Trophoblast cell (in vitro differentiated cells and primary cell): ENCODE data around the gene CD58.

Experiments used
- DNase-seq, 2 donors: peaks; one replicate each; pipeline ENCODE4 v3.0.0-alpha.2; 2016
- H2AFZ ChIP-seq: 2 replicates; pipeline ENCODE4 v1.6.1; 2013; ENCODE audit warnings: low read length, moderate library complexity, mild to moderate bottlenecking; ENCODE audit not compliant: insufficient read depth, poor library complexity
- H2AK5ac ChIP-seq: 2 replicates; pipeline ENCODE4 v1.6.1; 2013; ENCODE audit warnings: mild to moderate bottlenecking, low read length
- H2BK120ac ChIP-seq: 2 replicates; pipeline ENCODE4 v1.6.1; 2013; ENCODE audit warnings: low read length, mild to moderate bottlenecking, moderate library complexity; ENCODE audit not compliant: insufficient read depth, poor library complexity
- H2BK12ac ChIP-seq: 2 replicates; pipeline ENCODE4 v1.6.1; 2013; ENCODE audit warnings: mild to moderate bottlenecking, low read length, moderate library complexity
- H2BK5ac ChIP-seq: 2 replicates; pipeline ENCODE4 v1.6.1; 2013; ENCODE audit warnings: low read length, low read depth, moderate library complexity, mild to moderate bottlenecking; ENCODE audit not compliant: poor library complexity
- H3K14ac ChIP-seq: 2 replicates; pipeline ENCODE4 v1.6.1; 2013; ENCODE audit warnings: mild to moderate bottlenecking, low read length
- H3K18ac ChIP-seq: 2 replicates; pipeline ENCODE4 v1.6.1; 2013; ENCODE audit warnings: mild to moderate bottlenecking, low read length
- H3K23ac ChIP-seq: 2 replicates; pipeline ENCODE4 v1.6.1; 2013; ENCODE audit warnings: low read length
- H3K27ac ChIP-seq: 2 replicates; pipeline ENCODE4 v1.5.1; 2013; ENCODE audit warnings: low read depth, mild to moderate bottlenecking, inconsistent platforms, low read length, moderate library complexity
- H3K27me3 ChIP-seq: 2 replicates; pipeline ENCODE4 v1.6.1; 2013; ENCODE audit warnings: inconsistent platforms, mild to moderate bottlenecking, low read length, moderate library complexity; ENCODE audit not compliant: insufficient read depth
- H3K36me3 ChIP-seq, 2 experiments: 1 replicate in 1 of 2; 2 replicates in 1 of 2; pipeline ENCODE4 v1.6.1; 2013; ENCODE audit warnings: low read length in 2 of 2, mild to moderate bottlenecking in 2 of 2, moderate library complexity in 1 of 2; ENCODE audit not compliant: insufficient read depth in 2 of 2, control insufficient read depth in 1 of 2
- H3K4ac ChIP-seq: 2 replicates; pipeline ENCODE4 v1.6.1; 2013; ENCODE audit warnings: low read depth, mild to moderate bottlenecking, low read length, moderate library complexity
- H3K4me1 ChIP-seq, 2 experiments: 1 replicate in 1 of 2; 2 replicates in 1 of 2; pipeline ENCODE4 v1.6.1; 2013; ENCODE audit warnings: low read length in 2 of 2, mild to moderate bottlenecking in 2 of 2, moderate library complexity in 1 of 2; ENCODE audit not compliant: insufficient read depth in 2 of 2, control insufficient read depth in 1 of 2
- H3K4me2 ChIP-seq: 2 replicates; pipeline ENCODE4 v1.6.1; 2013; ENCODE audit warnings: inconsistent platforms, mild to moderate bottlenecking, low read length, moderate library complexity
- H3K4me3 ChIP-seq: 2 replicates; pipeline ENCODE4 v1.5.1; 2013; ENCODE audit warnings: mild to moderate bottlenecking, low read depth, low read length, inconsistent platforms
- H3K79me1 ChIP-seq: one replicate; pipeline ENCODE4 v1.6.1; 2013; ENCODE audit warnings: low read length
- H3K79me2 ChIP-seq: 2 replicates; pipeline ENCODE4 v1.6.1; 2013; ENCODE audit warnings: low read length, mild to moderate bottlenecking; ENCODE audit not compliant: control insufficient read depth, insufficient read depth, poor library complexity
- H3K9ac ChIP-seq: 2 replicates; pipeline ENCODE4 v1.6.1; 2013; ENCODE audit warnings: mild to moderate bottlenecking, low read length
- H3K9me3 ChIP-seq: 2 replicates; pipeline ENCODE4 v1.6.1; 2013; ENCODE audit warnings: low read depth, mild to moderate bottlenecking, control low read depth, inconsistent platforms, low read length; ENCODE audit not compliant: insufficient read depth
- H4K12ac ChIP-seq: 2 replicates; pipeline ENCODE4 v1.6.1; 2013; ENCODE audit warnings: low read depth, mild to moderate bottlenecking, low read length, moderate library complexity
- H4K8ac ChIP-seq: 2 replicates; pipeline ENCODE4 v1.6.1; 2013; ENCODE audit warnings: low read depth, mild to moderate bottlenecking, low read length, moderate library complexity
- H4K91ac ChIP-seq: one replicate; pipeline ENCODE4 v1.6.1; 2013; ENCODE audit warnings: low read depth, mild to moderate bottlenecking, low read length, moderate library complexity
- WGBS: extraction: QIAGEN DNeasy Blood & Tissue Kit; methylation state at CpG from one replicate; pipeline ENCODE4 v1.1.7; 2013; ENCODE audit warnings: missing lambda C conversion rate; ENCODE audit not compliant: insufficient read length, insufficient coverage; ENCODE audit errors: extremely low coverage; 5-methylcytosine and 5-hydroxymethylcytosine counted together

Gene CD58

DNA sequence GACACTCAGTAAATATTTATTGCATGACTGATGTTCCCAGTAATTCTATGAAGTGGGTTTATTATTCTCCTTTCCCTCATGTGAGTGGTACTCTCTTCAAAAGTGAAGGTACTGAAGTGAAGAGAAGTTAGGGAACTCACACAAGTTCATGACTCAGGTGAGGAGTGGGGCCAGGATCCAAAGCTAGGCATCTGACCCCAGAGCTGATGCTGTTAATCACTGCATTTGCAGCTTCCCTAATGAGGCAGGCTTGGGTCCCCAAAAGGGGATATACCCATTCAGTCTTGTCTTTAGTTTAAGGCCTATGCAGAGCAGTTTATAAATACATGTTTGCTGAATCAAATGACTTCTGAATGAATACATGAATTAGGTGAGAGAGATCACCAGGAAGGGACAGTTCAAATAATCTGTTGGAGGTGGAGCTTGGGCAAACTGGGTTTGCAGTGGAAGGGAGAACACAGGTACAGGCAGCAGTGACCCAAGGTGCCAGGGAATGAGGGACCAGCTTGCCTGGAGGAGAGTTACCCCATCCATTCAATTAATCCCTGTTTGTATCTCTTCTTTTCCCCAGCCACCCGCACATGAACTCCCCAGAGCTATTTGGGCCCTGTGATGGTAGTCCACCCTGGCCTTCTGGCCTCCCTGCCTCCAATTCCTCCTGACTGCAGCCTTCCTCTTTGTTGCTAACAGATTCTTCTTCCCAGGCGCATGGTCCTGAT is 2.0 kb downstream of the CD58 start:
- Histone ChIP-seq H2BK12ac (no peak overlapping the region), H3K27me3 (no peaks in the 10 kb centered on the region), H3K79me2 (peaks cover 6% of the 10 kb centered on the region), H3K36me3 (peaks cover 1 to 2% of the 10 kb centered on the region in 2 experiments), H3K79me1 (peaks cover 11% of the 10 kb centered on the region), H3K18ac (no peak overlapping the region), H3K9me3 (no peaks in the 10 kb centered on the region), H3K4me1 (peaks cover 19 to 25% of the 10 kb centered on the region in 2 experiments), H4K91ac (no peak overlapping the region), H3K4ac (no peak overlapping the region), H2AFZ (no peak overlapping the region), H2BK120ac (no peak overlapping the region), H3K27ac (no peak overlapping the region), H2BK5ac (no peak overlapping the region), H4K8ac (no peak overlapping the region), H3K23ac (no peak overlapping the region), H3K9ac (no peak overlapping the region), H4K12ac (no peak overlapping the region), H2AK5ac (no peak overlapping the region), H3K4me2 (no peak overlapping the region), H3K14ac (no peak overlapping the region), H3K4me3 (no peak overlapping the region)
- no peak for DNase-seq
- WGBS = no CpG with 5 or more reads among the region's 2 CpGs

- H2AK5ac ChIP-seq = no peak overlapping the region
- H4K12ac ChIP-seq = no peak overlapping the region
- no peak overlapping the region for H4K91ac ChIP-seq
- H3K4me1 ChIP-seq = peaks cover 19 to 25% of the 10 kb centered on the region in 2 experiments
- H2BK120ac ChIP-seq = no peak overlapping the region
- H3K4me3 ChIP-seq = no peak overlapping the region
- H3K79me1 ChIP-seq = peaks cover 11% of the 10 kb centered on the region
- no peaks in the 10 kb centered on the region for H3K27me3 ChIP-seq
- no peak overlapping the region for H2AFZ ChIP-seq
- no peak overlapping the region for H3K18ac ChIP-seq
- H3K14ac ChIP-seq = no peak overlapping the region
- DNase-seq = no peak
- no peak overlapping the region for H3K23ac ChIP-seq
- no peak overlapping the region for H3K27ac ChIP-seq
- no peak overlapping the region for H3K9ac ChIP-seq
- no peak overlapping the region for H3K4me2 ChIP-seq
- no peak overlapping the region for H2BK12ac ChIP-seq
- no peak overlapping the region for H4K8ac ChIP-seq
- peaks cover 5% of the 10 kb centered on the region for H3K9me3 ChIP-seq
- no CpG with 5 or more reads among the region's 4 CpGs for WGBS
- H3K4ac ChIP-seq = no peak overlapping the region
- peaks cover 6% of the 10 kb centered on the region for H3K79me2 ChIP-seq
- H2BK5ac ChIP-seq = no peak overlapping the region
- H3K36me3 ChIP-seq = no peaks in the 10 kb centered on the region
Measured at GRCh38 chr1:116567790-116568661, 2.8 kb downstream of the CD58 start.

GRCh38 chr1:116565222-116565621 is 5.6 kb downstream of the CD58 start:
- Histone ChIP-seq H3K79me1 (no peaks in the 10 kb centered on the region), H3K27me3 (no peaks in the 10 kb centered on the region), H4K91ac (no peak overlapping the region), H3K4me2 (no peak overlapping the region), H2BK5ac (no peak overlapping the region), H4K12ac (no peak overlapping the region), H3K14ac (no peak overlapping the region), H2AFZ (no peak overlapping the region), H4K8ac (no peak overlapping the region), H3K9ac (no peak overlapping the region), H3K4me3 (no peak overlapping the region), H2BK120ac (no peak overlapping the region), H2AK5ac (no peak overlapping the region), H3K36me3 (no peaks in the 10 kb centered on the region), H2BK12ac (no peak overlapping the region), H3K23ac (no peak overlapping the region), H3K79me2 (no peaks in the 10 kb centered on the region), H3K4ac (no peak overlapping the region), H3K27ac (no peak overlapping the region), H3K9me3 (peaks cover 8% of the 10 kb centered on the region), H3K18ac (no peak overlapping the region), H3K4me1 (peaks cover 5 to 10% of the 10 kb centered on the region in 2 experiments)
- no peak for DNase-seq
- no CpG with 5 or more reads among the region's 1 CpG for WGBS

GRCh38 chr1:116564426-116564825 is 6.4 kb downstream of the CD58 start:
- H4K12ac ChIP-seq = no peak overlapping the region
- H2BK12ac ChIP-seq = no peak overlapping the region
- peaks cover 0 to 4% of the 10 kb centered on the region in 2 experiments for H3K4me1 ChIP-seq
- no peaks in the 10 kb centered on the region for H3K27me3 ChIP-seq
- H3K9me3 ChIP-seq = peaks cover 8% of the 10 kb centered on the region
- DNase-seq = no peak
- no peak overlapping the region for H3K4ac ChIP-seq
- no peak overlapping the region for H3K4me3 ChIP-seq
- H2BK5ac ChIP-seq = no peak overlapping the region
- H3K4me2 ChIP-seq = no peak overlapping the region
- no peak overlapping the region for H3K9ac ChIP-seq
- H2AK5ac ChIP-seq = no peak overlapping the region
- no peak overlapping the region for H4K8ac ChIP-seq
- H3K36me3 ChIP-seq = no peaks in the 10 kb centered on the region
- H2BK120ac ChIP-seq = no peak overlapping the region
- H3K79me2 ChIP-seq = no peaks in the 10 kb centered on the region
- no peak overlapping the region for H3K23ac ChIP-seq
- no peak overlapping the region for H3K18ac ChIP-seq
- H3K79me1 ChIP-seq = no peaks in the 10 kb centered on the region
- H3K14ac ChIP-seq = no peak overlapping the region
- H4K91ac ChIP-seq = no peak overlapping the region
- H3K27ac ChIP-seq = no peak overlapping the region
- no CpG with 5 or more reads among the region's 1 CpG for WGBS
- no peak overlapping the region for H2AFZ ChIP-seq
